Testis (tissue), 2 donors: ENCODE measurements around the gene OSBPL8.

Source experiments
- CTCF ChIP-seq, 3 experiments: fragments of 450-650 bp in 2 of 3; fragments of 200-600 bp in 1 of 3; sonication (generic) in 1 of 3; IDR thresholded peaks; one replicate each; pipeline ENCODE4 v1.5.1; 2016 to 2019; ENCODE audit warnings: antibody characterized with exemption in 3 of 3, mild to moderate bottlenecking in 2 of 3, moderate library complexity in 1 of 3
- POLR2A ChIP-seq: fragments of 450-650 bp; IDR thresholded peaks from one replicate; pipeline ENCODE4 v1.6.1; 2017; ENCODE audit warnings: antibody characterized with exemption, mild to moderate bottlenecking, moderate library complexity

- TF ChIP-seq POLR2A (no peak), CTCF (IDR thresholded peaks at IDR 0.05) (no peak)
These were observed 115.1 kb downstream of the OSBPL8 start for GRCh38 chr12:76444408-76444984.
